HEK293 (cell line): ENCODE results near the gene LDLRAD4.

Source experiments
- CTCF ChIA-PET: fragments of 350-600 bp; formaldehyde crosslinking; extraction: SDS; loops from one replicate; lab custom pipeline; 2021; ENCODE audit warnings: antibody characterized with exemption; lab: Yijun Ruan, JAX
- POLR2A ChIA-PET: fragments of 300-600 bp; formaldehyde crosslinking; extraction: SDS; loops from one replicate; lab custom pipeline; 2020; ENCODE audit warnings: antibody characterized with exemption, inconsistent platforms; lab: Yijun Ruan, JAX
- H3K27ac ChIP-seq: fragments of 200-500 bp; sonication (Bioruptor generic); 2 replicates; pipeline ENCODE4 v1.5.1; 2014; ENCODE audit warnings: low read depth, low read length, control low read depth, inconsistent platforms; ENCODE audit errors: extremely low read depth
- H3K36me3 ChIP-seq, 2 experiments: fragments of 200-500 bp in 1 of 2; sonication (Bioruptor generic) in 1 of 2; 1 replicate in 1 of 2; 2 replicates in 1 of 2; pipeline ENCODE4 v1.5.1; 2014 to 2017; ENCODE audit warnings: inconsistent platforms in 2 of 2, low read length in 2 of 2; ENCODE audit not compliant: control insufficient read depth in 2 of 2, insufficient read depth in 1 of 2
- H3K4me1 ChIP-seq: fragments of 200-500 bp; sonication (Bioruptor generic); 2 replicates; pipeline ENCODE4 v1.5.1; 2014; ENCODE audit warnings: mild to moderate bottlenecking, low read length, inconsistent platforms; ENCODE audit not compliant: control insufficient read depth, insufficient read depth
- H3K4me3 ChIP-seq: 2 replicates; pipeline ENCODE4 v1.5.1; 2011; ENCODE audit warnings: low read depth, mild to moderate bottlenecking, control low read depth, low read length, moderate library complexity
- H3K9me3 ChIP-seq: fragments of 200-500 bp; sonication (Bioruptor generic); 2 replicates; pipeline ENCODE4 v1.5.1; 2014; ENCODE audit warnings: low read depth, low read length, inconsistent platforms; ENCODE audit not compliant: control insufficient read depth, insufficient read depth
- FEZF1 ChIP-seq: fragments of 450-650 bp; formaldehyde crosslinking; IDR thresholded peaks from 2 replicates; pipeline ENCODE4 v1.5.1; 2016; ENCODE audit warnings: missing biosample characterization, missing genetic modification characterization
- GFI1B ChIP-seq: fragments of 450-650 bp; formaldehyde crosslinking; IDR thresholded peaks from 2 replicates; pipeline ENCODE4 v1.5.1; 2016; ENCODE audit warnings: missing biosample characterization, missing genetic modification characterization
- GLI4 ChIP-seq: fragments of 450-650 bp; formaldehyde crosslinking; IDR thresholded peaks from 2 replicates; pipeline ENCODE4 v1.5.1; 2016; ENCODE audit warnings: missing biosample characterization, missing genetic modification characterization
- KLF1 ChIP-seq: fragments of 450-650 bp; formaldehyde crosslinking; IDR thresholded peaks from 2 replicates; pipeline ENCODE4 v1.5.1; 2016; ENCODE audit warnings: missing biosample characterization, missing genetic modification characterization
- PRDM1 ChIP-seq: fragments of 450-650 bp; formaldehyde crosslinking; IDR thresholded peaks from 2 replicates; pipeline ENCODE4; 2016; ENCODE audit warnings: missing biosample characterization, missing genetic modification characterization
- PRDM10 ChIP-seq: fragments of 450-650 bp; formaldehyde crosslinking; IDR thresholded peaks from 2 replicates; pipeline ENCODE4 v1.5.1; 2016; ENCODE audit warnings: missing biosample characterization, missing genetic modification characterization
- REST ChIP-seq: fragments of 450-650 bp; formaldehyde crosslinking; IDR thresholded peaks from 2 replicates; pipeline ENCODE4 v1.5.1; 2016; ENCODE audit warnings: missing biosample characterization, missing genetic modification characterization
- SCRT2 ChIP-seq: fragments of 450-650 bp; formaldehyde crosslinking; IDR thresholded peaks from 2 replicates; pipeline ENCODE4 v1.5.1; 2016; ENCODE audit warnings: missing biosample characterization, missing genetic modification characterization
- ZFHX2 ChIP-seq: fragments of 450-650 bp; formaldehyde crosslinking; conservative IDR thresholded peaks from 2 replicates; pipeline ENCODE4 v1.5.1; 2016; ENCODE audit warnings: missing biosample characterization, missing genetic modification characterization
- ZNF132 ChIP-seq: fragments of 450-650 bp; formaldehyde crosslinking; IDR thresholded peaks from 2 replicates; pipeline ENCODE4 v1.5.1; 2017; ENCODE audit warnings: missing biosample characterization, missing genetic modification characterization, borderline replicate concordance
- ZNF169 ChIP-seq: fragments of 450-650 bp; formaldehyde crosslinking; IDR thresholded peaks from 2 replicates; pipeline ENCODE4 v1.5.1; 2016; ENCODE audit warnings: missing biosample characterization, missing genetic modification characterization
- ZNF184 ChIP-seq: fragments of 450-650 bp; IDR thresholded peaks from 2 replicates; pipeline ENCODE4 v1.5.1; 2018; ENCODE audit warnings: missing biosample characterization, mild to moderate bottlenecking, missing genetic modification characterization
- ZNF211 ChIP-seq: fragments of 450-650 bp; formaldehyde crosslinking; IDR thresholded peaks from 2 replicates; pipeline ENCODE4 v1.5.1; 2016; ENCODE audit warnings: low read depth, missing biosample characterization, missing genetic modification characterization
- ZNF223 ChIP-seq: fragments of 450-650 bp; formaldehyde crosslinking; IDR thresholded peaks from 2 replicates; pipeline ENCODE4 v1.5.1; 2016; ENCODE audit warnings: missing biosample characterization, missing genetic modification characterization
- ZNF23 ChIP-seq: fragments of 450-650 bp; formaldehyde crosslinking; IDR thresholded peaks from 2 replicates; pipeline ENCODE4 v1.5.1; 2016; ENCODE audit warnings: missing biosample characterization, missing genetic modification characterization, borderline replicate concordance
- ZNF292 ChIP-seq: fragments of 450-650 bp; formaldehyde crosslinking; IDR thresholded peaks from 2 replicates; pipeline ENCODE4 v1.5.1; 2016; ENCODE audit warnings: low read depth, missing biosample characterization, missing genetic modification characterization, borderline replicate concordance
- ZNF324 ChIP-seq: fragments of 450-650 bp; formaldehyde crosslinking; IDR thresholded peaks from 2 replicates; pipeline ENCODE4 v1.5.1; 2016; ENCODE audit warnings: missing biosample characterization, missing genetic modification characterization
- ZNF449 ChIP-seq: fragments of 450-650 bp; formaldehyde crosslinking; IDR thresholded peaks from 2 replicates; pipeline ENCODE4 v1.5.1; 2017; ENCODE audit warnings: missing biosample characterization, mild to moderate bottlenecking, missing genetic modification characterization, moderate library complexity
- ZNF600 ChIP-seq: fragments of 450-650 bp; formaldehyde crosslinking; IDR thresholded peaks from 2 replicates; pipeline ENCODE4 v1.5.1; 2016; ENCODE audit warnings: missing biosample characterization, missing genetic modification characterization
- ZNF658 ChIP-seq: fragments of 450-650 bp; formaldehyde crosslinking; IDR thresholded peaks from 2 replicates; pipeline ENCODE4; 2016; ENCODE audit warnings: missing biosample characterization, missing genetic modification characterization
- ZNF664 ChIP-seq: fragments of 450-650 bp; formaldehyde crosslinking; IDR thresholded peaks from 2 replicates; pipeline ENCODE4 v1.5.1; 2016; ENCODE audit warnings: missing biosample characterization, missing genetic modification characterization
- ZNF747 ChIP-seq: fragments of 450-650 bp; formaldehyde crosslinking; IDR thresholded peaks from 2 replicates; pipeline ENCODE4 v1.5.1; 2016; ENCODE audit warnings: missing biosample characterization, missing genetic modification characterization
- ZNF776 ChIP-seq: fragments of 450-650 bp; formaldehyde crosslinking; IDR thresholded peaks from 2 replicates; pipeline ENCODE4 v1.5.0; 2017; ENCODE audit warnings: missing biosample characterization, missing genetic modification characterization, borderline replicate concordance

LDLRAD4 gene

GRCh38 chr18:13374096-13374467, 155.5 kb downstream of the LDLRAD4 start:
- ChIA-PET CTCF (interaction anchor here (0.8 kb wide), 1 partner anchor 106 kb away, joined by 3 read pairs; no protein-coding TSS in a partner anchor), POLR2A (no interaction called here)
- Histone ChIP-seq H3K36me3 (no peaks in the 10 kb centered on the region), H3K9me3 (no peaks in the 10 kb centered on the region), H3K4me1 (0 out of 2 replicates have a peak, but pooled peaks cover 3% of the 10 kb centered on the region), H3K4me3 (no peak overlapping the region), H3K27ac (no peak overlapping the region)
- no peak for TF ChIP-seq ZNF324
- no peak for TF ChIP-seq ZNF747 (tag by site-specific recombination)
- TF ChIP-seq ZFHX2: no peak
- no peak for TF ChIP-seq REST
- TF ChIP-seq ZNF23 (tag by site-specific recombination): no peak
- no peak for TF ChIP-seq GLI4 (tag by site-specific recombination)
- TF ChIP-seq FEZF1 (tag by site-specific recombination): no peak
- TF ChIP-seq KLF1 (tag by site-specific recombination): no peak
- TF ChIP-seq ZNF664 (tag by site-specific recombination): no peak
- TF ChIP-seq ZNF184: no peak
- no peak for TF ChIP-seq PRDM10
- no peak for TF ChIP-seq ZNF223 (tag by site-specific recombination)

- Histone ChIP-seq H3K4me3 (no peak overlapping the region), H3K9me3 (no peaks in the 10 kb centered on the region), H3K36me3 (no peaks in the 10 kb centered on the region), H3K4me1 (0 out of 2 replicates have a peak, but pooled peaks cover 3% of the 10 kb centered on the region), H3K27ac (no peak overlapping the region)
- ChIA-PET CTCF (interaction anchor here (0.7 to 0.8 kb wide), 2 partner anchors 106 to 150 kb away, joined by 3 read pairs; no protein-coding TSS in a partner anchor), POLR2A (no interaction called here)
- no peak for TF ChIP-seq ZNF600 (tag by site-specific recombination)
- no peak for TF ChIP-seq ZNF776 (tag by site-specific recombination)
- no peak for TF ChIP-seq ZNF169
- TF ChIP-seq ZNF292: no peak
- TF ChIP-seq PRDM1 (tag by site-specific recombination): no peak
- no peak for TF ChIP-seq ZNF658 (tag by site-specific recombination)
- TF ChIP-seq ZNF132: no peak
- TF ChIP-seq REST: no peak
- no peak for TF ChIP-seq GFI1B
- TF ChIP-seq ZNF211 (tag by site-specific recombination): no peak
- TF ChIP-seq ZNF449: no peak
- TF ChIP-seq SCRT2 (tag by site-specific recombination): no peak
Measured at GRCh38 chr18:13374468-13375301, 156.1 kb downstream of the LDLRAD4 start.
